IPS-18c (cell line): ENCODE results near the gene TP53I13.

Experiments
- H3K4me3 ChIP-seq: 2 replicates; pipeline ENCODE4 v1.7.0; 2013; ENCODE audit warnings: low read depth, mild to moderate bottlenecking, low read length, moderate library complexity; ENCODE audit not compliant: insufficient read depth
- H3K9me3 ChIP-seq: one replicate; pipeline ENCODE4 v1.6.1; 2013; ENCODE audit warnings: mild to moderate bottlenecking, low read length, moderate library complexity; ENCODE audit not compliant: control insufficient read depth, insufficient read depth

Gene TP53I13

GRCh38 chr17:29617481-29618271 is 49.2 kb downstream of the TP53I13 start:
- Histone ChIP-seq H3K4me3 (peak overlapping the region; percentile 53), H3K9me3 (peaks cover 3% of the 10 kb centered on the region)

- Histone ChIP-seq H3K4me3 (peak overlapping the region; percentile 53), H3K9me3 (peaks cover 2% of the 10 kb centered on the region)
Measured at GRCh38 chr17:29618272-29619065, 50.0 kb downstream of the TP53I13 start.

GRCh38 chr17:29619251-29619650 is 50.8 kb downstream of the TP53I13 start:
- Histone ChIP-seq H3K4me3 (no peak overlapping the region), H3K9me3 (peaks cover 2% of the 10 kb centered on the region)

GRCh38 chr17:29620271-29620670 is 51.8 kb downstream of the TP53I13 start:
- H3K9me3 ChIP-seq, result peaks cover 2% of the 10 kb centered on the region
- H3K4me3 ChIP-seq, result peak overlapping the region; percentile 9; the same call in 1 of the 2 replicates

- H3K4me3 ChIP-seq, result no peak overlapping the region
- H3K9me3 ChIP-seq, result no peaks in the 10 kb centered on the region
Measured at GRCh38 chr17:29620779-29621500, 52.4 kb downstream of the TP53I13 start.

GRCh38 chr17:29621751-29622194 is 53.3 kb downstream of the TP53I13 start:
- Histone ChIP-seq H3K4me3 (no peak overlapping the region), H3K9me3 (no peaks in the 10 kb centered on the region)
